Measurements from ENCODE around the gene TACO1. TPM values are rescaled to one million over a fixed set of nuclear protein-coding genes. Genes with fewer than 3 reads are reported as not detected.

Gene TACO1
- total RNA-seq, 2 donors from 2014 or later, result 34.1 to 51.6 TPM

- intact Hi-C loops (cut with DNase I), result no loop called here
Observed at GRCh38 chr17:63596856-63597586, 3.7 kb upstream of the TACO1 start.

GRCh38 chr17:63598281-63598680 is 2.4 kb upstream of the TACO1 start:
- no peak for DNase-seq
- H3K4me1 ChIP-seq, result peaks cover 9% of the 10 kb centered on the region
- TF ChIP-seq CTCF (IDR thresholded peaks at IDR 0.05), result no peak
- intact Hi-C loops (cut with DNase I), result no loop called here
- no peaks in the 10 kb centered on the region for H3K27me3 ChIP-seq
- no peaks in the 10 kb centered on the region for H3K36me3 ChIP-seq
- no peak overlapping the region for H3K4me3 ChIP-seq
- H3K9ac ChIP-seq (ENCODE audit: low read depth in 2 of 2, low read length in 2 of 2), result no peak overlapping the region
- H3K27ac ChIP-seq, result no peak overlapping the region
- no peaks in the 10 kb centered on the region for H3K9me3 ChIP-seq

More at GRCh38 chr17:63596856-63597586, 3.7 kb upstream of the TACO1 start:
- no peak for DNase-seq
- Histone ChIP-seq H3K27ac (no peak overlapping the region), H3K4me1 (peaks cover 9% of the 10 kb centered on the region), H3K9ac (ENCODE audit: low read depth in 2 of 2, low read length in 2 of 2) (no peak overlapping the region), H3K27me3 (no peaks in the 10 kb centered on the region), H3K9me3 (no peaks in the 10 kb centered on the region), H3K36me3 (no peaks in the 10 kb centered on the region), H3K4me3 (no peak overlapping the region)
- TF ChIP-seq CTCF (IDR thresholded peaks at IDR 0.05), result no peak

- H3K27ac ChIP-seq, result peak overlapping the region; percentile 83
- peaks cover 6% of the 10 kb centered on the region for H3K36me3 ChIP-seq
- intact Hi-C loops (cut with DNase I), result no loop called here
- no peaks in the 10 kb centered on the region for H3K27me3 ChIP-seq
- no peak for TF ChIP-seq CTCF (IDR thresholded peaks at IDR 0.05)
- H3K9me3 ChIP-seq, result no peaks in the 10 kb centered on the region
- peak; percentile 62 for DNase-seq
- peaks cover 9% of the 10 kb centered on the region for H3K4me1 ChIP-seq
- peak overlapping the region; percentile 63 to 76 for H3K9ac ChIP-seq (ENCODE audit: low read depth in 2 of 2, low read length in 2 of 2)
- peak overlapping the region; percentile 98 for H3K4me3 ChIP-seq
Observed at GRCh38 chr17:63601439-63602371, 1.0 kb downstream of the TACO1 start.

GRCh38 chr17:63609816-63610573 is 9.3 kb downstream of the TACO1 start:
- H3K27ac ChIP-seq, result no peak overlapping the region
- no peaks in the 10 kb centered on the region for H3K27me3 ChIP-seq
- H3K4me1 ChIP-seq, result no peaks in the 10 kb centered on the region
- intact Hi-C loops (cut with DNase I), result no loop called here
- no peaks in the 10 kb centered on the region for H3K9me3 ChIP-seq
- no peak overlapping the region for H3K4me3 ChIP-seq
- no peak overlapping the region for H3K9ac ChIP-seq (ENCODE audit: low read depth in 2 of 2, low read length in 2 of 2)
- TF ChIP-seq CTCF (IDR thresholded peaks at IDR 0.05), result no peak
- DNase-seq, result no peak
- peaks cover 14% of the 10 kb centered on the region for H3K36me3 ChIP-seq

GRCh38 chr17:63610854-63611253 is 10.2 kb downstream of the TACO1 start:
- Histone ChIP-seq H3K27ac (no peak overlapping the region), H3K4me3 (no peak overlapping the region), H3K4me1 (no peaks in the 10 kb centered on the region), H3K27me3 (no peaks in the 10 kb centered on the region), H3K9ac (ENCODE audit: low read depth in 2 of 2, low read length in 2 of 2) (no peak overlapping the region), H3K36me3 (peaks cover 14% of the 10 kb centered on the region), H3K9me3 (no peaks in the 10 kb centered on the region)
- DNase-seq, result no peak
- TF ChIP-seq CTCF (IDR thresholded peaks at IDR 0.05), result no peak
- intact Hi-C loops (cut with DNase I), result no loop called here
